GM12865 (cell line): ENCODE data around the gene MDFIC.

Source experiments
- DNase-seq: peaks from one replicate; pipeline ENCODE4 v3.0.0; 2010; ENCODE audit warnings: low read depth
- H3K4me3 ChIP-seq: 2 replicates; pipeline ENCODE4 v1.5.1; 2011; ENCODE audit warnings: mild to moderate bottlenecking, low read depth, low read length, control low read depth
- TF ChIP-seq, protein P1 (sequence below): IDR thresholded peaks from 2 replicates; pipeline ENCODE4 v1.5.1; 2011; ENCODE audit warnings: low read length, control low read depth, low read depth, inconsistent platforms; ENCODE audit not compliant: insufficient read depth; ENCODE audit errors: missing control alignments

The MDFIC gene

DNA sequence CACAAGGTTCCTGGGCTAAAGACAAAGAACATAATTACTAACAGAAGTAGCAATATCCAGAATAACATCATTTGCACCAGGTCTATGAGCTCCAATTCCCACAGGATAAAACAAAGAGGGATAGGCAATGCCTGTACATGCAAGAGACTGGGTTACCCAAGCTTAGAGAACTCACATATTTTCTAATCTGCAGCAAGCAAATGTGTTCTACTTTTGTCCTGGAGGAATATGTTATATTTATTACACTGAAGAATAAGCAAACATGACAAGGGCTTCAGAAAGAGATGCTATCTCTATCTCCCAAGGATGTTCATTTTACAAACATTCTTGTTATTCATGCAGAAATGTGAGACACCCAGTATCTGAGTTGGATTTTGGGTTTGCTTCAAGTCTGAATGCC lies 118.6 kb downstream of the MDFIC start:
- TF ChIP-seq, protein P1, sequence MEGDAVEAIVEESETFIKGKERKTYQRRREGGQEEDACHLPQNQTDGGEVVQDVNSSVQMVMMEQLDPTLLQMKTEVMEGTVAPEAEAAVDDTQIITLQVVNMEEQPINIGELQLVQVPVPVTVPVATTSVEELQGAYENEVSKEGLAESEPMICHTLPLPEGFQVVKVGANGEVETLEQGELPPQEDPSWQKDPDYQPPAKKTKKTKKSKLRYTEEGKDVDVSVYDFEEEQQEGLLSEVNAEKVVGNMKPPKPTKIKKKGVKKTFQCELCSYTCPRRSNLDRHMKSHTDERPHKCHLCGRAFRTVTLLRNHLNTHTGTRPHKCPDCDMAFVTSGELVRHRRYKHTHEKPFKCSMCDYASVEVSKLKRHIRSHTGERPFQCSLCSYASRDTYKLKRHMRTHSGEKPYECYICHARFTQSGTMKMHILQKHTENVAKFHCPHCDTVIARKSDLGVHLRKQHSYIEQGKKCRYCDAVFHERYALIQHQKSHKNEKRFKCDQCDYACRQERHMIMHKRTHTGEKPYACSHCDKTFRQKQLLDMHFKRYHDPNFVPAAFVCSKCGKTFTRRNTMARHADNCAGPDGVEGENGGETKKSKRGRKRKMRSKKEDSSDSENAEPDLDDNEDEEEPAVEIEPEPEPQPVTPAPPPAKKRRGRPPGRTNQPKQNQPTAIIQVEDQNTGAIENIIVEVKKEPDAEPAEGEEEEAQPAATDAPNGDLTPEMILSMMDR, result no peak
- no peak overlapping the region for H3K4me3 ChIP-seq
- no peak for DNase-seq

DNA sequence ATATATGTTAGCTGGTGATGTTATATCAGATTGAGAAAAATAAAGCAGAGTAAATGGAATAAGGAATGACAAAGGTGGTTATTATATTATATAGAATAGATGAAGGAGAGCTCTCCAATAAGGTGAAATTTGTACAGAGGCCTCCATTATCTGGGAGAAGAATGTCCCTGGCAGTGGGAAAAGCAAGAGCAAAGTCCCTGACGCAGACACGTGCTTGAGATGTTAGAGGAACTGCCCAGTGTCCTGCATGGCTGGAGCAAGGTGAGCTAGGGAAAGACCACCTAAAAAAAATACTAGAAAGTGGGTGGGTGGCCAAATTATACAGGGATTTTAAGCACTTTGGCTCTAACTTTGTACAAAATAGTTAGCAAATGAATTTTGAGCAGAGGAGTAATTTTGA lies 120.7 kb downstream of the MDFIC start:
- TF ChIP-seq, protein P1, result no peak
- DNase-seq, result no peak

DNA sequence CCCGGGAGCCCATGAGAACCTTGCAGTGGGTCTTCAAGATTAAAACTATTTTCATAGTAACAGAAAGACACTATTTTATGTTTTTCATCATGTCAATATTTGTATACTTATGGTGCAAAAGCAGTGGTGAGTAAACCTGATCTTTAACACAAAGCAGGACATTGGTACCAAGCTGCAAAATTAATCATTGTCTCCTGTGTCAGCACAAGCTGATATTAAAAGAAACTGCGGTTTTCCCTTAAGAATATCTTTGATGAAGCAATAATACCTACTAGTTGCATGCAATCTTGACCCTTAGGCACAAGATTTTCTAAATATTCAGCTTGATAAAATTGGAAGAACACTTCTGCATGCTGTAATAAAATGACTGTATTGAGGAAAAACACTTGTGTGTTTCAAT lies 121.7 kb downstream of the MDFIC start:
- H3K4me3 ChIP-seq, result no peak overlapping the region
- no peak for DNase-seq

More for the DNA sequence above, 120.7 kb downstream of the MDFIC start:
- H3K4me3 ChIP-seq, result no peak overlapping the region

DNA sequence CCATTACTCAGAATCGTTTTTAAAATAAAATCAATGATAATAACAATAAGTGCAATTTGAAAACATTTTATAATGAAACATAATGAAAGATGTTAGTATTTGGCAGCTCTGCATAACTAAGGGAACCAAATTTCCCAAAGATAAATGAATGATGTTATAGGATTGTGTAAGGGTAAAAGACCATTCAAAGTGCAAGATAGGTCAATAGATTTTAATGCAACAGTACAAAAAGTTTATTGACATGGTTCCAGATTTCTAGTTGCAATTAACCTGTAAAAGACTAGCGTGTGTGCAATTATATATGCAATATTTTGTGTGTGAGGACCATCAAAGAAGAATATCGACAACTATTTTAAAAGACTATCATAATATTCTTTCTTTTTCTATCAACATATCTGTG lies 122.3 kb downstream of the MDFIC start:
- no peak for DNase-seq
- H3K4me3 ChIP-seq, result no peak overlapping the region
- TF ChIP-seq, protein P1, result no peak

More for the DNA sequence above, 121.7 kb downstream of the MDFIC start:
- TF ChIP-seq, protein P1, result no peak

DNA sequence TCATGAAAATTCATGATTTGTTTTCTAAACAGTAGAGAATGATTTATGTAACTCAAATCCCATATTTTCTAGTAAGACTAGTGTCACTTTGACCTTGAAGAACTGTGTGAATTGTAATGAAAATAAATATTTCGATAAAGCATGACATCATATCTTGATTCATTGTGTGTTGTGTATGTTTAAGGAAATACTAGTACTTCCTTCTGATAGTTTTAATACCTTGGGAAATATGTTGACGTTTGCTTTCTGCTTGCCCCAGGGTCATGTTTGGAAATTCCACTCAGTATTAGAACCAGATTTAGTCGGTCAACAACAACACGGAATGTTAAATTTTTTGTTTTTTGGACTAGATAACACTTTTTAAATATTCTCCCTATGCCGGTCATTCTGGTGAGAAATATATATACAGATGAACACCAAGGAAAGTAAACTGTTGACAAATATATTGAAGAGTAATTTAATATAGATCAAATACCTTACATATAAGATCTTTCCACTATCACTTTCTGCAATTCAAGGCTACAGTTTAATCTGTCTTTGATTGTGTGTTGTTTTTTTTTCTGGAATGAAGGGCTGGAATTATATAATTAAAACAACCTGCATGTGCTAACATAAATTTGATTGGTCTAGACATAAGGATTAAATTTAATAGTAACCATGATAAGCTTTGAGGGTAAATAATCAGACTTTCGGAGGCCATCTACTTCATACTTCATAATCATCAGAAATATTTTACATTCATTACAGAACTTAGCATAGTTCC lies 126.2 kb downstream of the MDFIC start:
- TF ChIP-seq, protein P1, result no peak
- H3K4me3 ChIP-seq, result no peak overlapping the region
- DNase-seq, result no peak

DNA sequence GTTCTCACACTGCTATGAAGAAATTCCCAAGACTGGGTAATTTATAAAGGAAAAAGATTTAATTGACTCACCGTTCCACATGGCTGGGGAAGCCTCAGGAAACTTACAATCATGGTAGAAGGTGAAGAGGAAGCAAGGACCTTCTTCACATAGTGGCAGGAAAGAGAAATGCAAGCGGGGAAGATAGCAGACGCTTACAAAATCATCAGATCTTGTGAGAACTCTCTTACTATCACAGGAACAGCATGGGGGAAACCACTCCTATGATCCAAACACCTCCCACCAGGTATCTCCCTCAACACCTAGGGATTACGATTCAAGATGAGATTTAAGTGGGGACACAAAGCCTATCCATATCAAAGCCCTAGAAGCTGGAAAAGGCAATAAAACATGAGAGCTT lies 130.8 kb downstream of the MDFIC start:
- no peak for DNase-seq
- H3K4me3 ChIP-seq, result no peak overlapping the region
- TF ChIP-seq, protein P1, result no peak
